22Rv1 (cell line): ENCODE data around the gene APBB1.

Experiments used
- ZFX ChIP-seq: fragments of 450-650 bp; IDR thresholded peaks from 2 replicates; pipeline ENCODE4 v1.6.1; 2017; ENCODE audit warnings: antibody characterized with exemption, borderline replicate concordance
- TF ChIP-seq, protein P1 (sequence below): fragments of 450-650 bp; IDR thresholded peaks from 2 replicates; pipeline ENCODE4 v1.5.1; 2017; ENCODE audit warnings: mild to moderate bottlenecking

DNA sequence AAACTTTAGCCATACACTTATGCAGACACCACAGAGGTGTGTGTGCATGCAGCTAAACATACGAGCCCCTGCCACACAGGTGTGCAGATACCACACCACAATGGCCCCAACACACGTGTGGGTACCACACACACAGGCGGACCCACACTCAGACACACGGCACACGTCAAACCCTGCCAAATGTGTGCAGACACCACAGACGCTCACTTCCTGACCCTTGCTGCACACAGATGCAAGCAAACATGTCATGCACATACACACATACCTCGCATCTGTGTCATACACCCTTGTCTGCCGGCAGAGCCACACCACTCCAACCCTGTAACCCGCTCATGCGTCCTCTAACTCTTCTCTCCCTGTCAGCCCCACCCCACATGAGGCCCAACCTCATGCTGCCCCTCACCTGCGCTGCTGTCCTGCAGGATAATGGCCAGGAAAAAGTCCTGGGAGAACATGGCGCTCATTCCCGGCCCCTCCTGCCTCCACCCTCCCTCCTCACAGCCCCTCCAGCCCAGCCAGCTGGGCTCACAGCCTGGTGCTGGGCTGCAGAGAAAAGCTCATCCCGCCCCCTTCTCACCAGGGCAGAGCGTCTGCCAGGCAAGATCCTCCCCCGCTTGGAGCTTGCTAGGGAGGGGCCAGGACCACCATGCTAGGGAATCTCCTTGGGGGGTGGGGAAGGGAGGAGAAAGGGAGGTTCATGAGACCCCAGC is 14.4 kb downstream of the APBB1 start:
- TF ChIP-seq, protein P1, sequence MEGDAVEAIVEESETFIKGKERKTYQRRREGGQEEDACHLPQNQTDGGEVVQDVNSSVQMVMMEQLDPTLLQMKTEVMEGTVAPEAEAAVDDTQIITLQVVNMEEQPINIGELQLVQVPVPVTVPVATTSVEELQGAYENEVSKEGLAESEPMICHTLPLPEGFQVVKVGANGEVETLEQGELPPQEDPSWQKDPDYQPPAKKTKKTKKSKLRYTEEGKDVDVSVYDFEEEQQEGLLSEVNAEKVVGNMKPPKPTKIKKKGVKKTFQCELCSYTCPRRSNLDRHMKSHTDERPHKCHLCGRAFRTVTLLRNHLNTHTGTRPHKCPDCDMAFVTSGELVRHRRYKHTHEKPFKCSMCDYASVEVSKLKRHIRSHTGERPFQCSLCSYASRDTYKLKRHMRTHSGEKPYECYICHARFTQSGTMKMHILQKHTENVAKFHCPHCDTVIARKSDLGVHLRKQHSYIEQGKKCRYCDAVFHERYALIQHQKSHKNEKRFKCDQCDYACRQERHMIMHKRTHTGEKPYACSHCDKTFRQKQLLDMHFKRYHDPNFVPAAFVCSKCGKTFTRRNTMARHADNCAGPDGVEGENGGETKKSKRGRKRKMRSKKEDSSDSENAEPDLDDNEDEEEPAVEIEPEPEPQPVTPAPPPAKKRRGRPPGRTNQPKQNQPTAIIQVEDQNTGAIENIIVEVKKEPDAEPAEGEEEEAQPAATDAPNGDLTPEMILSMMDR: no peak
- TF ChIP-seq ZFX: no peak
